ENCODE data around the gene DPYSL5. TPM values are rescaled to one million over a fixed set of nuclear protein-coding genes. Genes with fewer than 3 reads are reported as not detected.

Gene DPYSL5
- total and polyA plus RNA-seq, 10 of the 15 experiments (the other 5 are each of a cell fraction or from before 2014, with no cell fraction given), result not detected

DNA sequence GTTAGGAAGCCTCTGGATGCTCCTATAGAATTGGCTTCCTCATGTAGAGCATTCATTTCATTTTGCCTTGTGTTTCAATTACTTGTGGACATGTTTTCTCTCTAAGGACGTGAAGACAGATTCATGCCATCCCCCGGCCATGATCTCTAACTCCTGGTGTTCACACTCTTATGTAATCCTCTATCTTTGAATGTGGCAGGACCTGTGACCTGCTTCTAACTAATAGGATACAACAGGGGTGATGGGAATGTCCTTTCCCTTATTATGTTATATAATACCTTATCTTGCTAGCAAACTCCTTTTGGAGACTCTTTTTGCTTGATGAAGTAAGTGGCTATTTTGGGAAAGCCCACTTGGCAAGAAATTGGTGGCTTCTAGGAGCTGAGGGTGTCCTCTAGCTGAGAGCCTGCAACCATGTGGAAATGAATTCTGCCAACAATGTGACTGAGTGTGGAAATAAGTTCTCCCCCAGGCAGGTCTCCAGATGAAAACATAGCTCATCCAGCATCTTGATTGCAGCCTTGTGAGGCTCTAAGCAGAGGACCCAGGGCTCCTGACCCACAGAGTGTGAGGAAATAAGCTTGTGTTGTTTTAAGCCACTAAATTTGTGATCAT lies 13.8 kb downstream of the DPYSL5 start:
- H3K27ac ChIP-seq (ENCODE audit: control insufficient read depth, insufficient read depth), result no peak overlapping the region
- in situ Hi-C loops (cut with MboI), result no loop called here
- no peaks in the 10 kb centered on the region for H4K20me1 ChIP-seq (ENCODE audit: control insufficient read depth, insufficient read depth)
- H3K9me3 ChIP-seq (replicated peaks; ENCODE audit: control insufficient read depth, insufficient read depth, low read length), result no peaks in the 10 kb centered on the region
- H3K27me3 ChIP-seq (replicated peaks in 1 of 2; ENCODE audit: control insufficient read depth in 2 of 2, insufficient read depth in 2 of 2, low read length in 1 of 2), result peaks cover 0 to 1% of the 10 kb centered on the region in 2 experiments; a peak in 2 of 4 replicates
- no peaks in the 10 kb centered on the region for H3K36me3 ChIP-seq (ENCODE audit: control insufficient read depth in 2 of 2, insufficient read depth in 2 of 2, low read length in 1 of 2)
- 4% methylated on average over 2 of the region's 2 CpGs for WGBS (ENCODE audit: insufficient coverage, insufficient replicate concordance, low lambda C conversion rate, missing lambda C conversion rate)
- ChIA-PET SMC1A (ENCODE audit: uncharacterized antibody, unreplicated experiment) (interaction anchor here (1.0 kb wide), 1 partner anchor 52 kb away, joined by 4 read pairs; no protein-coding TSS in a partner anchor), RAD21 (ENCODE audit: unreplicated experiment) (interaction anchor here (0.6 kb wide), 1 partner anchor 20 kb away, joined by 3 read pairs; no protein-coding TSS in a partner anchor), POLR2A (interaction anchor here (0.5 kb wide), 1 partner anchor 759 kb away, joined by 3 read pairs; no protein-coding TSS in a partner anchor), CTCF (interaction anchor here (1.5 to 1.7 kb wide), 2 partner anchors 16 to 98 kb away, joined by 4 to 5 read pairs; no protein-coding TSS in a partner anchor)
- no TSS peak for BruUV-seq (replicated peaks)
- DNase-seq (ENCODE audit: low read depth, low spot score) (no peak), FAIRE-seq (no peak), ATAC-seq (no peak)
- H3K4me3 ChIP-seq, result no peak overlapping the region
- no peak overlapping the region for H3K9ac ChIP-seq (ENCODE audit: control insufficient read depth, insufficient read depth, low read length)
- H3K79me2 ChIP-seq (ENCODE audit: control insufficient read depth, insufficient read depth, low read length), result no peaks in the 10 kb centered on the region
- no peak overlapping the region for H3K4me2 ChIP-seq (ENCODE audit: control insufficient read depth, insufficient read depth)
- intact Hi-C loops (cut with micrococcal nuclease; ENCODE audit: unreplicated experiment), result no loop called here
- no peak overlapping the region for H2AFZ ChIP-seq (ENCODE audit: control insufficient read depth, low read depth, low read length)
- H3K4me1 ChIP-seq (ENCODE audit: control insufficient read depth, insufficient read depth, low read length), result no peaks in the 10 kb centered on the region
- TF ChIP-seq HDGF (IDR thresholded peaks at IDR 0.05) (no peak), SMC3 (IDR thresholded peaks at IDR 0.05; ENCODE audit: borderline replicate concordance, low read length) (no peak), NBN (IDR thresholded peaks at IDR 0.05) (no peak), PAX5 (IDR thresholded peaks at IDR 0.05; ENCODE audit: borderline replicate concordance, low read depth, low read length) (no peak), TBL1XR1 (IDR thresholded peaks at IDR 0.05; ENCODE audit: low read depth, low read length) (no peak), NFYA (IDR thresholded peaks at IDR 0.05; ENCODE audit: borderline replicate concordance, low read depth, low read length) (no peak), SPI1 (IDR thresholded peaks at IDR 0.05; ENCODE audit: borderline replicate concordance, insufficient read depth, low read depth, low read length) (no peak), WRNIP1 (IDR thresholded peaks at IDR 0.05; ENCODE audit: borderline replicate concordance, low read depth, low read length) (no peak), CBX3 (IDR thresholded peaks at IDR 0.05; ENCODE audit: borderline replicate concordance, low read depth) (no peak), CHD1 (IDR thresholded peaks at IDR 0.05; ENCODE audit: low read depth, low read length) (no peak), SUPT20H (IDR thresholded peaks at IDR 0.05; ENCODE audit: borderline replicate concordance, control insufficient read depth, low read depth, low read length) (no peak)
- TF ChIP-seq, protein P1, sequence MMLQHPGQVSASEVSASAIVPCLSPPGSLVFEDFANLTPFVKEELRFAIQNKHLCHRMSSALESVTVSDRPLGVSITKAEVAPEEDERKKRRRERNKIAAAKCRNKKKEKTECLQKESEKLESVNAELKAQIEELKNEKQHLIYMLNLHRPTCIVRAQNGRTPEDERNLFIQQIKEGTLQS (IDR thresholded peaks at IDR 0.05; ENCODE audit: borderline replicate concordance, extremely low read depth, low read depth, low read length), result no peak

Data from GM12878 (cell line).